Vagina (tissue), 2 donors: Measurements from ENCODE around the gene CCDC121. TPM values are rescaled to one million over a fixed set of nuclear protein-coding genes. Genes with fewer than 3 reads are reported as not detected.
A peak's percentile ranks its signal among the peaks of the same experiment; 100 is the strongest.

Experiments
- DNase-seq, 2 donors: peaks; one replicate each; pipeline ENCODE4 v3.0.0-alpha.2; 2017; ENCODE audit errors: extremely low spot score in 2 of 2
- H3K27ac ChIP-seq: fragments of 200-600 bp; sonication (generic); one replicate; pipeline ENCODE4 v1.5.1; 2019
- H3K27me3 ChIP-seq: fragments of 200-600 bp; sonication (generic); one replicate; pipeline ENCODE4 v1.5.1; 2019
- H3K36me3 ChIP-seq, 2 donors: fragments of 200-600 bp; sonication (generic); one replicate each; pipeline ENCODE4 v1.5.1; 2017 to 2019
- H3K4me1 ChIP-seq: fragments of 200-600 bp; sonication (generic); one replicate; pipeline ENCODE4 v1.5.1; 2019
- H3K4me3 ChIP-seq, 2 donors: fragments of 200-600 bp; sonication (generic); 1 replicate in 1 of 2; 2 replicates in 1 of 2; pipeline ENCODE4 v1.5.1; 2016 to 2019
- H3K9me3 ChIP-seq: fragments of 200-600 bp; sonication (generic); one replicate; pipeline ENCODE4 v1.5.1; 2019
- POLR2A ChIP-seq, 2 donors: fragments of 450-650 bp; IDR thresholded peaks; one replicate each; pipeline ENCODE4 v1.6.1; 2017; ENCODE audit warnings: antibody characterized with exemption in 2 of 2, mild to moderate bottlenecking in 2 of 2, moderate library complexity in 2 of 2
- POLR2AphosphoS5 ChIP-seq, 2 donors: sonication (generic); formaldehyde crosslinking; IDR thresholded peaks; one replicate each; pipeline ENCODE4 v1.9.0; 2017; ENCODE audit warnings: antibody characterized with exemption in 2 of 2, mild to moderate bottlenecking in 2 of 2, low read depth in 1 of 2; ENCODE audit not compliant: insufficient read depth in 1 of 2
- intact Hi-C: fragments of 100-400 bp; cut with DNase I; formaldehyde crosslinking; loops from one replicate; pipeline ENCODE4 v1.15.1; 2023
- total RNA-seq: library from RNA; depleted of rRNA; stranded (reverse); fragments of >200 nt; gene quantifications from one replicate; pipeline ENCODE4 v1.2.3, GENCODE V29; 2016
- TF ChIP-seq, protein P1 (sequence below), 3 experiments: fragments of 450-650 bp in 2 of 3; fragments of 200-600 bp in 1 of 3; sonication (generic) in 1 of 3; IDR thresholded peaks; one replicate each; pipeline ENCODE4 v1.5.1; 2017 to 2019; ENCODE audit warnings: antibody characterized with exemption in 3 of 3, mild to moderate bottlenecking in 2 of 3, moderate library complexity in 2 of 3

CCDC121 gene, protein sequence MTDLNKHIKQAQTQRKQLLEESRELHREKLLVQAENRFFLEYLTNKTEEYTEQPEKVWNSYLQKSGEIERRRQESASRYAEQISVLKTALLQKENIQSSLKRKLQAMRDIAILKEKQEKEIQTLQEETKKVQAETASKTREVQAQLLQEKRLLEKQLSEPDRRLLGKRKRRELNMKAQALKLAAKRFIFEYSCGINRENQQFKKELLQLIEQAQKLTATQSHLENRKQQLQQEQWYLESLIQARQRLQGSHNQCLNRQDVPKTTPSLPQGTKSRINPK
- total RNA-seq: 2.5 TPM

DNA sequence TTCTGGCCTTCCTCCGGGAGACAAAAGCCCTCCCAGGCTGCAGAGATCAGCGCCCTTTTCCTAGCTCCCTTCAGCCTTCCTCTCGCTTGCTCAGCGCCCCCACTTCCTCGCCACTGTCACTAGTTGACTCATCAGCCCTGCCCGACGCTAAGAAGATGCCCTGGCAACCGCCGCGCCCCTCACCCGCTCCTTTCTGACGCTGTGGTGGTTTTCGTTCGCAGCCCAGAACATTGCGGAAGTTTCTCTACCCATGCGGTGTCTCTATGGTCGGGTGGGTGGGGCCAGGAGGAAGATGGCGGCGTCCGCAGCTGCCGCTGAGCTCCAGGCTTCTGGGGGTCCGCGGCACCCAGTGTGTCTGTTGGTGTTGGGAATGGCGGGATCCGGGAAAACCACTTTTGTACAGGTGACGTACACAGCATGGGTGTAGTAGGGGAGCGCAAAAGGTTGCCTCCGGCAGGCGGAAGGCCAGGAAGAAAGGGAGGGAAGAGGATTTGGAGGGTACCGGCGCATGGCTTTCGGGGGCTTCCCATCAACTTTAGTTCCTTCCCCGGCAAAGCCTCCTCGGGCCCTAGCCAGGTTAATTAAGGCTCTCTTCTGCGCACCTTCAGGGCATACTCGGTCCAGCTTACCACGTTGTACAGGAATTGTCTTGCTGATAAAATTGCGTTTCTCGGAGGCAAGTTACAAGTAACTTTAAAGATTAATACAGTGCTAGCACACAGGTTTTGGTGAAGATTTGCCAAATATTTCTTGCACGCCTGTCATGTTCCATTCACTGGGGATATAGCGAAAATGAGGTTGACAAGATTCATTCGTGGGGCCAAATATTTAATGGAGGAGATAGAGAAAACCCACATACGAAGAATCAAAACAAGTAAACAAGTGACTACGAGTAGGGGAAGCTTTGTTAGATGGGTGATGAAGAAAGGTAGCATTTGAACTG is at the start of gene CCDC121, which contains the start of gene GPN1:
CCDC121 (minus strand) TSS at position 246 of the 943 bp plus-strand sequence. CDS start 1,213 bp downstream, outside the sequence.
GPN1 (plus strand) TSS at position 284 of the 943 bp plus-strand sequence; CDS start at position 293, 9 bp downstream.
- no peaks in the 10 kb centered on the region for H3K9me3 ChIP-seq
- H3K4me1 ChIP-seq: peaks cover 26% of the 10 kb centered on the region
- TF ChIP-seq POLR2AphosphoS5 (IDR thresholded peaks at IDR 0.05; ENCODE audit: insufficient read depth in 1 of 2, low read depth in 1 of 2) (peak; percentile 82 to 84), POLR2A (IDR thresholded peaks at IDR 0.05) (peak in 1 of 2 donors; percentile 39)
- TF ChIP-seq, protein P1, sequence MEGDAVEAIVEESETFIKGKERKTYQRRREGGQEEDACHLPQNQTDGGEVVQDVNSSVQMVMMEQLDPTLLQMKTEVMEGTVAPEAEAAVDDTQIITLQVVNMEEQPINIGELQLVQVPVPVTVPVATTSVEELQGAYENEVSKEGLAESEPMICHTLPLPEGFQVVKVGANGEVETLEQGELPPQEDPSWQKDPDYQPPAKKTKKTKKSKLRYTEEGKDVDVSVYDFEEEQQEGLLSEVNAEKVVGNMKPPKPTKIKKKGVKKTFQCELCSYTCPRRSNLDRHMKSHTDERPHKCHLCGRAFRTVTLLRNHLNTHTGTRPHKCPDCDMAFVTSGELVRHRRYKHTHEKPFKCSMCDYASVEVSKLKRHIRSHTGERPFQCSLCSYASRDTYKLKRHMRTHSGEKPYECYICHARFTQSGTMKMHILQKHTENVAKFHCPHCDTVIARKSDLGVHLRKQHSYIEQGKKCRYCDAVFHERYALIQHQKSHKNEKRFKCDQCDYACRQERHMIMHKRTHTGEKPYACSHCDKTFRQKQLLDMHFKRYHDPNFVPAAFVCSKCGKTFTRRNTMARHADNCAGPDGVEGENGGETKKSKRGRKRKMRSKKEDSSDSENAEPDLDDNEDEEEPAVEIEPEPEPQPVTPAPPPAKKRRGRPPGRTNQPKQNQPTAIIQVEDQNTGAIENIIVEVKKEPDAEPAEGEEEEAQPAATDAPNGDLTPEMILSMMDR (IDR thresholded peaks at IDR 0.05): no peak
- peak within 1 kb of the TSS; percentile 89 for H3K27ac ChIP-seq
- H3K36me3 ChIP-seq: peaks cover 0 to 18% of the 10 kb centered on the region in 2 donors
- H3K4me3 ChIP-seq: peak within 1 kb of the TSS; percentile 74 to 84
- H3K27me3 ChIP-seq: no peaks in the 10 kb centered on the region
- DNase-seq: peak in 1 of 2 donors; percentile 92
- intact Hi-C loops: loop anchor here (5.0 kb wide), 1 partner anchor 137 kb away; no protein-coding TSS in a partner anchor

DNA sequence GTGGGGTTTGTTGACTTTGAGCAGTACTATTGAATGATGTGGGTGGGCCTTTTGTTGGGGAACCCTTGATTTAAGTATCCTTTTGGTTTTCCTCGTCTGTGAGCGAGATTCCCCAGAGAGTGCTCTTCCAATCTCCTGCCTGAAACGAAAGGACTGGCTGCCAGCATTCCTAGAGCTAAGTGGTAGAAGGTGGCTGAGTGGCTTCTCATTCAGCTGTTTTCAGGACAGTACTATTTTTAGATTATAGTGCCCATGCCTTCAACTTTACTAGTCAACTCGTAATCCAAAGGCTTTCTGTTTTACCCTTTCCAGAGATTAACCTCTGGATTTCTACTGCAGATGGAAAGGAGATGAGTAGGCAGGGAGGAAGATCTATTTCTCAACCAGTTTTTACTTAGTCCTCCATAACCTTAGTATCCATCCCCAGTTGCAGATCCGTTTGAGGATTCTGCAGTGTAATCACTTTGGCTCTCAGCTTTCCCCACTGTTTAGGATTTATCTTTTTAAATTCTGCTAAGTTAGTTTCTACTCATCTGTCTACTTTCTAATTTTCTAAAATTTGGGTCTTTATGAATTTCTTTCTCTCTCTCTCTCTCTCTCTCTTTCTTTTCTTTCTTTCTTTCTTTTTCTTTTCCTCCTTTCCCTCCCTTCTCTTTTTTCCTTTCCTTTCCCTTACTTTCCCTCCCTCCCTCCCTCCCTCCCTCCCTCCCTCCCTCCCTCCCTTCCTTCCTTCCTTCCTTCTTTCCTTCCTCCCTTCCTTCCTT is 44.1 kb upstream of the CCDC121 start:
- DNase-seq: no peak
- no peak overlapping the region for H3K4me3 ChIP-seq
- H3K27ac ChIP-seq: no peak overlapping the region
- no peaks in the 10 kb centered on the region for H3K4me1 ChIP-seq
- intact Hi-C loops: no loop called here
- H3K27me3 ChIP-seq: no peaks in the 10 kb centered on the region
- TF ChIP-seq POLR2AphosphoS5 (IDR thresholded peaks at IDR 0.05; ENCODE audit: insufficient read depth in 1 of 2, low read depth in 1 of 2) (no peak), POLR2A (IDR thresholded peaks at IDR 0.05) (no peak)
- TF ChIP-seq, protein P1 (IDR thresholded peaks at IDR 0.05): no peak
- peaks cover 0 to 71% of the 10 kb centered on the region in 2 donors for H3K36me3 ChIP-seq
- H3K9me3 ChIP-seq: no peaks in the 10 kb centered on the region

DNA sequence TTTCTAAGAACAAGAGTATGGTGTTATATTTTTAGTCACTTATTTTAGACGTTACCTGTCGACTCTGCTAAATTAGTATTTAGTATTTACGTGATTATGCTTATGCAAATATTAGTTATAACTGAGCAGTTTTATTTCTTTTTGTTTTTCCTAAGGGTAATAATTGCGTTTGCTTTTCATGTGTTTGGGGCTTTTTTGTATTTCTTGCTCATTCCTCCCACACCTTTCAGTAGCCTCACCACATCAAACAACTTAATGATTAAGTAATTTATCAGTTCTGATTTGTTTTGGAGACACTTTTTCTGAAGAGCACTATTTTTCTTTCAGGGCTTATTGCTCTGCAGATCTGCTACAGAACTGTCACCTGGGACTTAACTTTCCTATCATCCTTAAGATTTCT is 42.4 kb upstream of the CCDC121 start:
- Histone ChIP-seq H3K27me3 (no peaks in the 10 kb centered on the region), H3K4me1 (no peaks in the 10 kb centered on the region), H3K36me3 (peaks cover 0 to 65% of the 10 kb centered on the region in 2 donors), H3K9me3 (no peaks in the 10 kb centered on the region), H3K4me3 (no peak overlapping the region), H3K27ac (no peak overlapping the region)
- TF ChIP-seq, protein P1 (IDR thresholded peaks at IDR 0.05): no peak
- TF ChIP-seq POLR2A (IDR thresholded peaks at IDR 0.05): no peak
- TF ChIP-seq POLR2AphosphoS5 (IDR thresholded peaks at IDR 0.05; ENCODE audit: insufficient read depth in 1 of 2, low read depth in 1 of 2): no peak
- DNase-seq: no peak
- intact Hi-C loops: no loop called here

DNA sequence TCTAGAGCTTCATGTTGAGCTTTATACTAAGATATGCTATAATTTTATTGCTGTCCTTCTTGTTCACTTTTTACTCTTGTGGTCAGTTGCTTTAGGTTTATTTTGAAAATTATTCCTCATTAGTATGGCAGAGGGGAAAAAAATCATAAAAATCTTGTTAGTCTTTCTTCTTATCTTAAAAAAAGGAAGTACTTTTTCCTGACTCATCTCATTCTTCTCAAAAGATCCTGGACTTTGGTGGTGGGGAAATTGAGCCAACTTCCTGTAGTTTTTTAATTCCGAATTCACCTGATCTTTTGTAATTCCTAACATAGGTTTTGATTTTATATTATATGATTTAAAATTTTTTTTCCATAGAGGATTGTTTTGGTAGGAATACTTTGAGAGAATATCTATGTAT is 38.6 kb upstream of the CCDC121 start:
- Histone ChIP-seq H3K36me3 (peaks cover 0 to 36% of the 10 kb centered on the region in 2 donors), H3K27me3 (no peaks in the 10 kb centered on the region), H3K27ac (no peak overlapping the region), H3K4me1 (peaks cover 27% of the 10 kb centered on the region), H3K4me3 (no peak overlapping the region), H3K9me3 (no peaks in the 10 kb centered on the region)
- DNase-seq: no peak
- TF ChIP-seq, protein P1 (IDR thresholded peaks at IDR 0.05): no peak
- TF ChIP-seq POLR2AphosphoS5 (IDR thresholded peaks at IDR 0.05; ENCODE audit: insufficient read depth in 1 of 2, low read depth in 1 of 2): no peak
- no peak for TF ChIP-seq POLR2A (IDR thresholded peaks at IDR 0.05)
- intact Hi-C loops: no loop called here
